Activated naive CD8-positive, alpha-beta T cell treated with anti-CD3 and anti-CD28 coated beads, Interleukin-2, amount 10 ng/mL, durations not matched to agents 7 days and 5 days (primary cell): ENCODE results near the gene KRTAP10-6. TPM values are rescaled to one million over a fixed set of nuclear protein-coding genes. Genes with fewer than 3 reads are reported as not detected.
A peak's percentile ranks its signal among the peaks of the same experiment; 100 is the strongest.
"Not testable (repeated sequence)": the region's sequence is repeated elsewhere in the genome, so short reads cannot be mapped to it uniquely, and the experiment has no call there.

ENCODE experiments used
- ATAC-seq: fragments of 150-1000 bp; cut with Tn5 transposase; one replicate; pipeline ENCODE4 v1.10.0; 2021; ENCODE audit warnings: low read depth, moderate library complexity
- POLR2A ChIA-PET: fragments of 350-600 bp; sonication (Branson Sonifier 250); formaldehyde crosslinking; loops from one replicate; lab custom pipeline; 2021; ENCODE audit warnings: antibody characterized with exemption; lab: Charles Lee
- DNase-seq: peaks from one replicate; pipeline ENCODE4 v3.0.0; 2021
- H3K27ac Mint-ChIP-seq: one replicate; pipeline ENCODE4 v1.8.0; 2022; ENCODE audit warnings: mild to moderate bottlenecking, mixed read lengths
- H3K27me3 Mint-ChIP-seq: one replicate; pipeline ENCODE4 v1.8.0; 2022; ENCODE audit warnings: mild to moderate bottlenecking, moderate library complexity, mixed read lengths
- H3K36me3 Mint-ChIP-seq: one replicate; pipeline ENCODE4 v1.8.0; 2021; ENCODE audit warnings: mild to moderate bottlenecking, mixed read lengths
- H3K4me1 Mint-ChIP-seq: one replicate; pipeline ENCODE4 v1.8.0; 2021; ENCODE audit warnings: mixed read lengths
- H3K4me3 Mint-ChIP-seq: one replicate; pipeline ENCODE4 v1.8.0; 2022; ENCODE audit warnings: mild to moderate bottlenecking, moderate library complexity, mixed read lengths
- H3K9me3 Mint-ChIP-seq: one replicate; pipeline ENCODE4 v1.8.0; 2021; ENCODE audit warnings: mixed read lengths
- total RNA-seq, 2 experiments: library from RNA; stranded (reverse); gene quantifications; one replicate each; pipeline ENCODE4 v1.2.3, GENCODE V29; 2021

KRTAP10-6 gene
- total RNA-seq, 2 experiments from 2014 or later, result not detected

DNA sequence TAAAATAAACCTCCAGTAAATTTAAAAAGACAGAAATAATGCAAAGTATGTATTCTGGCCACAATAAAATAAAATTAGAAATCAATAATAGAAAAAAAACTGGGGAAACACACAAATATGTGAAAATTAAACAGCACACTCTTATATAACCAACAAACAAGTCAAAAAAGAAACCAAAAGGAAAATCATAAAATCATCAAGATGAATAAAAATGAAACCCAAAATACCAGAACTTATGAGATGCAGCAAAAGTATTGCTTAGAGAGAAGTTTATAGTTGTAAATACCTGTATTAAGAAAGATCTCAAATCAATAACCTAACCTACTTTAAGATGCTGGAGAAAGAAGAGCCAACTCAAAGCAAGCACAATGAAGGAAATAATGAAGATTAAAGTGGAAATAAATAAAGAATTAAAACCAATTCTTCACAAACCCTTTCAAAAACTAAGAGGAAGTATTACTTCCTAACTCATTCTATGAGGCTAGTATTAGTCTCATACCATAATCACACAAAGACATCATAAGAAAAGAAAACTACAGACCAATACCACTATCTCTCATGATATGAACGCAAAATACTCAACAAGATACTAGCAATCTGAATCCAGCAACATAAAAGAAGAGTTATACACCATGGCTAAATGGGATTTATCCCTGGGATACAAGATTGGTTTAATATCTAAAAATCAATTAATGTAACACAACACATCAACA is 27.3 kb downstream of the KRTAP10-6 start:
- Mint-ChIP-seq H3K4me1 (peaks cover 10% of the 10 kb centered on the region), H3K27ac (peak overlapping the region; percentile 75), H3K27me3 (peaks cover 9% of the 10 kb centered on the region), H3K36me3 (peaks cover 9% of the 10 kb centered on the region), H3K4me3 (peak overlapping the region; percentile 35), H3K9me3 (peaks cover 18% of the 10 kb centered on the region)
- POLR2A ChIA-PET, result no interaction called here
- no peak for DNase-seq
- ATAC-seq, result peak; percentile 63

DNA sequence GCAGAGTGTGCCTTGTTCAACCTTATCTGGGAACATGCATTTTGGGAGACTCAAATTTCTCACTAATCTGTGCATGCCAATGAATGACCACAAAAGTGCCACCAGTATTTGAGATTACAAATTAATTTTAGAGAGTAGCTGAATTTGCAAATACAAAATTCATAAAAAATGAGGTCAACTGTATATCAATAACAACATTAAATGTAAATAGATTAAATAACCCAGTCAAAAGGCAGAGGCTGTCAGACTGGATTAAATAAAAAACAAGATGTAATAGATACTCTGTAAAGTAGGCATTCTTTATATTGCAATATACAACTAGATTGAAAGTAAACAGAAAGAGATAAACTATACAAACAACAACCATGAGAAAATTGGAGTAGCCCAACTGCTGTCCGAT is 28.2 kb downstream of the KRTAP10-6 start:
- no peak overlapping the region for H3K4me3 Mint-ChIP-seq
- H3K27me3 Mint-ChIP-seq, result peaks cover 9% of the 10 kb centered on the region
- H3K9me3 Mint-ChIP-seq, result peaks cover 18% of the 10 kb centered on the region
- H3K27ac Mint-ChIP-seq, result no peak overlapping the region
- H3K36me3 Mint-ChIP-seq, result peaks cover 9% of the 10 kb centered on the region
- POLR2A ChIA-PET, result no interaction called here
- H3K4me1 Mint-ChIP-seq, result peaks cover 10% of the 10 kb centered on the region
- DNase-seq (no peak), ATAC-seq (no peak)

DNA sequence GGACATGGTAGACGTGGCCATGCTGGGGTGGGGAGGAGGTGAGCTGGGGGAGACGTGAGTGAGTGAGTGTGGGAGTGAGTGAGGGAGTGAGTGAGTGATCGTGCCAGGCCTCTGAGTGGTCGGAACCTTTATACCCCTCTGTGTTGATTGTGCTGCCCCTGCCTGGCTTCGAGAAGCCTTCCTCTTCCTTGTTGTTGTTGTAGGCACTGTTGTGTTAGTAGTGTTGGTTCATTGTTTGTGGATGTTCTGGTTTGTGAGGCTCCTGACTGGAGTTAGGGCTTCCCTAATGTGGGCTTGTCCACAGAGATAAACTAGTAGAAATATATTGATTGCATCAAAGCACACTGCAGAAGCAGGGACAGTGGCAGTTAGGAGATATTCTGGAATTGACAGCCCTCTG is 33.6 kb downstream of the KRTAP10-6 start, which contains the start of gene KRTAP10-3:
Gene KRTAP10-3, minus strand, starts transcription at position 101 of the 400 bp plus-strand sequence. Its CDS starts 80 bp downstream, at position 21.
- Mint-ChIP-seq H3K4me1 (no peaks in the 10 kb centered on the region), H3K27me3 (peaks cover 9% of the 10 kb centered on the region), H3K9me3 (peaks cover 18% of the 10 kb centered on the region), H3K27ac (no peak within 1 kb of the TSS), H3K36me3 (peaks cover 9% of the 10 kb centered on the region), H3K4me3 (no peak within 1 kb of the TSS)
- ATAC-seq, result no peak
- no peak for DNase-seq
- POLR2A ChIA-PET, result no interaction called here

DNA sequence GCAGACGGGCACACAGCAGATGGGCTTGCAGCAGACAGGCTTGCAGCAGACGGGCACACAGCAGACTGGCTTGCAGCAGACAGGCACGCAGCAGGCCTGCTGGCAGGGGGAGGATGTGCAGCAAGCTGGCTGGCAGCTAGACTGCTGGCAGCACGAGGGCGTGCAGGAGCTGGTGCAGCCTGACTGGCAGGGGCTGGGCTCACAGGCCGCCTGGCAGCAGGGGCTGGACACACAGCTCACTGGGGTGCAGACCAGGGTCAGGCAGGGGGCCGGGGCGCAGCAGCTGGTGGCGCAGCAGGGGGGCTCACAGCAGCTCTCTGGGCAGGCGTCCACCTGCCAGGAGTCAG is 34.0 kb downstream of the KRTAP10-6 start:
- H3K4me3 Mint-ChIP-seq, ATAC-seq, H3K36me3 Mint-ChIP-seq, H3K4me1 Mint-ChIP-seq, H3K27ac Mint-ChIP-seq, POLR2A ChIA-PET, DNase-seq, H3K27me3 Mint-ChIP-seq: not testable (repeated sequence)
- H3K9me3 Mint-ChIP-seq, result peaks cover 18% of the 10 kb centered on the region

DNA sequence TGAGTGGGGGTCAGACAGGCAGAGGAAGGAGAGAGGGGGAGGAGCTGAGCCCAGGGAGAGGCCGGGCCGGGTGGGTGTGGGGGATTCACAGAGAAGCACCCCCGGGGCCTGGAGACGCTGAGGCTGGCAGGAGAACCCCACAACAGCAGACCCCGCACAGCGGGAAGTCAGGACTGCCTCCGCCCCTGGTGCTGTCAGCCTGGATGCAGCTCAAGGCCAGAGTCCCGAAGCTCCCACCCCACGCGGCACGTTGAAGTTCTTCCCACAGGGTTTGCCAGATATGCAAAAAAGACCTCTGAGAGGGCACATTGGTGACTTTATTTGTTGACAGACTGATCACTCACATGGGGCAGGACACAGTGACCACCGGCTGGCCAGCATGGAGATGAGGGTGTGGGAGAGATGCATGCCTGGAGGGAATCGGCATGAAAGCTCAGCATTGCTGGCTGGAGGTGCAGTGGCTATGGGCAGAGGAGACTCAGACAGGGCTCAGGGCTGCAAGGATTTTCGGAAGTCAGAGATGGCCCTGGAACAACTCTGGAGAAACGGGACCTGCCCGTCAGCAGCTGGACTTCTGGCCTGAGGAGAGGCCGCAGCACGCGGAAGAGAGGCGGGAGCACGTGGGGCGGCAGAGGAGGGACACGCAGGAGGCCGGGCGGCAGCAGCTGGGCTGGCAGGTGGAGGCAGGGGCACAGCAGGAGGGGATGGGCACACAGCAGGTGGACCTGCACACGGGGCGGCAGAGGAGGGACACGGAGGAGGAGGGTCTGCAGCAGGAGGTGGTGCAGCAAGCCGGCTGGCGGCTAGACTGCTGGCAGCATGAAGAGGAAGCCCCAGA is 34.6 kb downstream of the KRTAP10-6 start:
- H3K27ac Mint-ChIP-seq, result no peak overlapping the region
- no peak for ATAC-seq
- POLR2A ChIA-PET, result no interaction called here

DNA sequence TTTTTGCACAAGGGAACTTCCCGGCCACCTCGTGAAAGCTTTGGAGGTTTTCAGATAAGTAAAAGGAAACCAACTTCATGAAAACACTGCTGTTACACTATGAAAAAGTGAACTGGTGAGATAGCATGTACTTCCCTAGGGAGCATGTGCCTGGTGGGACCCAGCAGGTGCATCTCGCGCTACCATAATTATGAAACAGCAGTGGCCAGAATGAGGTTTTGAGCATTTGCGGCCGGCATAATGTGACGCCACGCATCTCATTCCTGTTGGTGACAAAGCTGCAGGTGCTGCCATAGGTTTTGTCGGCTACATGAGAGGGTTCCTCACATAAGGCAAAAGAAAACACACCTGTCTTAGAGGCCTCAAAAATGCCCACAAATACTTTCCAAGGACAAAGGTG is 35.4 kb downstream of the KRTAP10-6 start:
- DNase-seq (no peak), ATAC-seq (no peak)
- H3K36me3 Mint-ChIP-seq, result peaks cover 7% of the 10 kb centered on the region
- no peak overlapping the region for H3K4me3 Mint-ChIP-seq
- POLR2A ChIA-PET, result no interaction called here
- no peak overlapping the region for H3K27ac Mint-ChIP-seq
- H3K4me1 Mint-ChIP-seq, result no peaks in the 10 kb centered on the region
- H3K27me3 Mint-ChIP-seq, result peaks cover 11% of the 10 kb centered on the region
- H3K9me3 Mint-ChIP-seq, result peaks cover 10% of the 10 kb centered on the region

More for the DNA sequence above, 34.6 kb downstream of the KRTAP10-6 start:
- Mint-ChIP-seq H3K9me3 (peaks cover 17% of the 10 kb centered on the region), H3K27me3 (peaks cover 14% of the 10 kb centered on the region), H3K4me1 (no peaks in the 10 kb centered on the region), H3K4me3 (no peak overlapping the region), H3K36me3 (peaks cover 9% of the 10 kb centered on the region)
- DNase-seq, result no peak

DNA sequence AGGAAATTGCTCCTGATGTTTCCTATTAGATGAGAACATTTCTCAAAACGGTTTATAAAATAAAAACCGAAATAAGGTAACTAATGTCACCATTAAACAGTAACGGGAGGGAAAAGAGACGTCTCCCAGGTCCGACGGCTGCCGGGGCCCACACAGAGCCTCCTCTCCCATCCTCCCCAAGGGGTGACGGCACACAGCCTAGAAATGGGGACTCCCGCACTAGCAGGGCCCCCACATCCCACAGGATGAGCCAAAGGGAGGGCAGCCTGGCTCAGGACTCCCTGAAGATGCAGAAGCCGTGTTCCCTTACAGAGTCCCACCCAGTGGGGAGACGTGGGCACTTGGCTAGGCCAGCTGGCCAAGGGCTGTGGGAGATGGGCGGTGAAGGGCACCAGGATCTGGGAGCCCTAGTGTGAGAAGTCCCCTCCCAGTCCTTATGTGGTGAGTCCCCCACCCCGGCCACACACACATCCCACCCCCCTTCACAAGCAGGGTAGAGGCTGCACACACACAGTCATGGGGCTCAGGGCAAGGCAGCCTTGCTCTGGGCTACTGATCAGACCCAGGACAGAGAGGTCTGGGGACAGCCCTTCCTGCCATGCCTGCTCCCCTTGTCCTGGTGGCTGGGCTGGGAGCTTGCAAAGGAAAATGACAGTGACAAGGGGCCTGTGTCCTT is 37.0 kb downstream of the KRTAP10-6 start:
- no peak for DNase-seq
- Mint-ChIP-seq H3K9me3 (peaks cover 4% of the 10 kb centered on the region), H3K36me3 (peaks cover under 1% of the 10 kb centered on the region), H3K27ac (no peak overlapping the region), H3K4me1 (no peaks in the 10 kb centered on the region), H3K27me3 (peaks cover 5% of the 10 kb centered on the region), H3K4me3 (no peak overlapping the region)
- ATAC-seq, result no peak
- POLR2A ChIA-PET, result no interaction called here

DNA sequence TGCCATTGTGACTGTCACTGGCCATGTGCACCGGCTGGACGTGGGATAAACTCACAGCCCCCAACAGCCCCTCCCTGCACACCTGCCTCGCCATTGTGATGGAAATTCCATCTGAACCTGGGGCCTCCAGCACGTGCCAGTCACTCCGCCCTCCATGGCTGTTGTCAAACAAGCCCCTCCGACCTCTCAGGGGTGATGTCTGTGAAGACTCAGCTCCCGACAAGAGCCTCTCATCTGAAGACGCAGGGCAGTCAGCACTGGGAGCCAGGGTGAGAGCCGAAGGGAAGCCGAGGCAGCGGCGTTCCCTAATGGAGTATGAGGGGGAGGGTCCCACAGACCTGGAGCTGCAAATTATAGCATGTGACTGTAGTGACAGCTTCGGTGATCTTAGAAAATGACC is 39.6 kb downstream of the KRTAP10-6 start:
- Mint-ChIP-seq H3K27ac (no peak overlapping the region), H3K4me1 (peaks cover 9% of the 10 kb centered on the region), H3K27me3 (peaks cover 5% of the 10 kb centered on the region)

DNA sequence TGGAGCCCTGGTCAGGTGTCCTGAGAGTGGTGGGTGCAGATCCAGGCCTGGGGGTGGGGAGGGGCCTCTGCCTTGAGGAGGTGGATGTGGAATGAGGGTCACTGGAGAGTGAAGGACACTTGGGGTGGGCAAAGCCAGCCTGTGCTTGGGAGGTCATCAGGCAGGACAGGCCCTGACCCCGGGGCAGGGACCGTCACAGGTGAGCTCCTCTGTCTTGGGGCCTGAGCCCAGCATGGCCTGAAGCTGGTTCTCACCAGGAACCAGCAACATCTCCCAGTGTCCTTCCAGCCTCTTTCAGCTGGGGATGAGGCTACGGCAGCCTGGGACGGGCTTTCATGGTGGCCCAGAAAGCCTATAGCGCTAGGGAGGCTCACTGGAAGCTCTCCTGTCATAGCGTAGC is 40.2 kb downstream of the KRTAP10-6 start:
- Mint-ChIP-seq H3K4me3 (no peak overlapping the region), H3K4me1 (peaks cover 13% of the 10 kb centered on the region), H3K36me3 (peaks cover 10% of the 10 kb centered on the region), H3K9me3 (peaks cover 12% of the 10 kb centered on the region), H3K27me3 (peaks cover 5% of the 10 kb centered on the region), H3K27ac (no peak overlapping the region)
- ATAC-seq, result no peak
- no peak for DNase-seq
- POLR2A ChIA-PET, result no interaction called here

More for the DNA sequence above, 39.6 kb downstream of the KRTAP10-6 start:
- Mint-ChIP-seq H3K4me3 (no peak overlapping the region), H3K9me3 (peaks cover 7% of the 10 kb centered on the region), H3K36me3 (peaks cover 5% of the 10 kb centered on the region)
- DNase-seq, result no peak
- POLR2A ChIA-PET, result no interaction called here
- ATAC-seq, result no peak

DNA sequence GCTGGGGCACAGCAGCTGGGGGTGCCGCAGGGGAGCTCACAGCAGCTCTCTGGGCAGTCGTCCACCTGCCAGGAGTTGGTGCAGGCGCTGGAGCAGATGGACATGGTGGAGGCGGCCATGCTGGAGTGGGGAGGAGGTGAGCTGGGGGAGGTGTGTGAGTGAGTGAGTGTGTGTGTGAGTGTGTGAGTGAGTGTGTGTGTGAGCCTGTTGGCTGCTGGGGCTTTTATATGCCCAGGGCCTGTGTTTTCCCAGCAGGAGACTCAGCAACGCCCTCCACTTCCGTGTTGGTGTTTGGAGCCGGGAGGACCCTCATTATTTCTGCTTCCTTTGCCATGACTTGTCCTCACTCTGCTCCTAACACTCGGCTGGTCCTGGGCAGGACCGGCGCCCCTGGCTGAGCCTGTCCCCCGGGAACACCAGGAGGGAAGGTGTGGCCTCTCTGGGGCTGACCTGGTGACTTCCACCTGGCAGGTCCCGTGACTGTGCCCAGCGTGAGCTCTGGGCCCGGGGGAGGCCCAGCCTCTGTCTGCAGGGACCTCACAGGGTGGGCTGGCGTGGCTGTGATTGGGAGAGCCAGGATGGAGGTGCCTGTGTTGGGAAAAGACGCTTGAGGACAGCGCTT is 40.9 kb downstream of the KRTAP10-6 start, which contains the start of gene KRTAP10-2:
Gene KRTAP10-2, minus strand, starts transcription at position 166 of the 622 bp plus-strand sequence. Its CDS starts 47 bp downstream, at position 119.
- DNase-seq, result peak; percentile 20
- peak within 1 kb of the TSS; percentile 59 for H3K27ac Mint-ChIP-seq
- ATAC-seq, result no peak
- POLR2A ChIA-PET, result no interaction called here
- peaks cover 5% of the 10 kb centered on the region for H3K27me3 Mint-ChIP-seq
- no peak within 1 kb of the TSS for H3K4me3 Mint-ChIP-seq
- peaks cover 18% of the 10 kb centered on the region for H3K9me3 Mint-ChIP-seq
- H3K4me1 Mint-ChIP-seq, result peaks cover 15% of the 10 kb centered on the region
- H3K36me3 Mint-ChIP-seq, result peaks cover 17% of the 10 kb centered on the region

DNA sequence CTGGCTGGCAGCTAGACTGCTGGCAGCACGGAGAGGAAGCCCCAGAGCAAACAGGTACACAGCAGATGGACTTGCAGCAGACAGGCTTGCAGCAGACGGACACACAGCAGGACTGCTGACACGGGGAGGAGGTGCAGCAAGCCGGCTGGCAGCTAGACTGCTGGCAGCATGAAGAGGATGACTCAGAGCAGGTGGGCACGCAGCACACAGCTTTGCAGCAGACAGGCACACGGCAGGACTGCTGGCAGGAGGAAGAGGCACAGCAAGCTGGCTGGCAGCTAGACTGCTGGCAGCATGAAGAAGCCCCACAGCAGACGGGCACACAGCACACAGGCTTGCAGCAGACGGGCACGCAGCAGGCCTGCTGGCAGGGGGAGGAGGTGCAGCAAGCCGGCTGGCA is 41.5 kb downstream of the KRTAP10-6 start:
- POLR2A ChIA-PET, result no interaction called here
- DNase-seq (no peak), ATAC-seq (no peak)
- Mint-ChIP-seq H3K36me3 (peaks cover 17% of the 10 kb centered on the region), H3K4me3 (no peak overlapping the region), H3K27ac (peak overlapping the region; percentile 59), H3K27me3 (peaks cover 5% of the 10 kb centered on the region), H3K4me1 (peaks cover 15% of the 10 kb centered on the region), H3K9me3 (peaks cover 21% of the 10 kb centered on the region)

DNA sequence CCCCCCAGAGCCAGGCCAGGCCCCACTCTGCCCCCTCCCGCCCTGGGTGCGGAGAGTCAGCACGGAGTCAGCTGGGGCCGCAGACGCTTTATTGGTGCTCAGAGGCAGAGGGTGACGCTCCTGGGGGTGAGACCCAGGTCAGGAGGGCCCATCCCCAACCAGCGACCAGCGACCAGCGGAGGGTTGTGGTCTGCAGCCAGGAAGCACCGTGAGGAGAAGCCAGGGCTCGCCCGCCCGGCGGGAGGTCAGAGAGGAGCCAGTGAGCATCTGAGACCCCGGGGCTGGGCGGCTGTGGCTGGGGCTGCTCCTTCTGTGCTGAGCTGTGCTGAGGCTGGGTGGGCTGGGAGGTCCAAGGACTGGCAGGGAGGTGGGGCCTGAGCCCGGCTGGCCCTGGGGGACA is 42.0 kb downstream of the KRTAP10-6 start:
- H3K27me3 Mint-ChIP-seq, POLR2A ChIA-PET, DNase-seq, H3K27ac Mint-ChIP-seq, H3K4me3 Mint-ChIP-seq, ATAC-seq: not testable (repeated sequence)
- Mint-ChIP-seq H3K4me1 (peaks cover 15% of the 10 kb centered on the region), H3K36me3 (peaks cover 17% of the 10 kb centered on the region), H3K9me3 (peaks cover 22% of the 10 kb centered on the region)
